HepG2 (cell line): Measurements from ENCODE around the gene STRC. TPM values are rescaled to one million over a fixed set of nuclear protein-coding genes. Genes with fewer than 3 reads are reported as not detected.
"Not testable (repeated sequence)": the region's sequence is repeated elsewhere in the genome, so short reads cannot be mapped to it uniquely, and the experiment has no call there.

Experiments
- ATAC-seq: fragments of 200-7000 bp; cut with Tn5 transposase; 3 replicates; pipeline ENCODE4 v1.9.1; 2020; ENCODE audit warnings: mild to moderate bottlenecking, moderate library complexity
- BruUV-seq: library from RNA; stranded (reverse); fragments of 400-500 nt; replicated peaks from 2 replicates; lab custom pipeline; 2021; lab: Mats Ljungman, UMichigan
- CTCF ChIA-PET: fragments of 300-600 bp; formaldehyde crosslinking; extraction: SDS; loops from one replicate; lab custom pipeline; 2021; ENCODE audit warnings: low total read pairs, inconsistent platforms, low intra/inter-chr PET ratio; lab: Yijun Ruan, JAX
- POLR2A ChIA-PET: fragments of 350-600 bp; sonication (Branson Sonifier 250); formaldehyde crosslinking; loops from one replicate; lab custom pipeline; 2020; ENCODE audit warnings: antibody characterized with exemption, inconsistent platforms; lab: Yijun Ruan, JAX
- DNase-seq: peaks from one replicate; pipeline ENCODE4 v3.0.0-alpha.2; 2015; ENCODE audit warnings: low spot score
- FAIRE-seq: peaks from 3 replicates; lab custom pipeline; 2011; peaks lifted over from hg19 to GRCh38; lab: Jason Lieb, UNC
- H2AFZ ChIP-seq: one replicate; pipeline ENCODE4 v1.6.1; 2011; ENCODE audit warnings: low read length, inconsistent platforms
- H3K27ac ChIP-seq: fragments of 300-600 bp; 3 replicates; pipeline ENCODE4 v1.8.0; 2011; ENCODE audit warnings: mixed run types, mild to moderate bottlenecking, mixed read lengths, low read length, inconsistent platforms; ENCODE audit not compliant: insufficient read depth; ENCODE audit errors: extremely low read length
- H3K27me3 ChIP-seq, 2 experiments: fragments of 200-600 bp in 1 of 2; 2 replicates in 1 of 2; 3 replicates in 1 of 2; pipeline versions ENCODE4 v1.6.0 to v1.8.0; 2011; ENCODE audit warnings: low read length in 2 of 2, mild to moderate bottlenecking in 2 of 2, moderate library complexity in 2 of 2, inconsistent platforms in 1 of 2; ENCODE audit not compliant: insufficient read depth in 2 of 2, control insufficient read depth in 1 of 2
- H3K36me3 ChIP-seq, 2 experiments: fragments of 200-600 bp in 1 of 2; replicated peaks in 1 of 2; 2 replicates in 1 of 2; 3 replicates in 1 of 2; pipeline versions ENCODE4 v1.5.1 to v1.8.0; 2011; ENCODE audit warnings: low read length in 2 of 2, inconsistent platforms in 1 of 2; ENCODE audit not compliant: insufficient read depth in 2 of 2, control insufficient read depth in 1 of 2
- H3K4me1 ChIP-seq: 2 replicates; pipeline ENCODE4 v1.5.1; 2012; ENCODE audit warnings: low read length, inconsistent platforms; ENCODE audit not compliant: insufficient read depth
- H3K4me2 ChIP-seq: 2 replicates; pipeline ENCODE4 v1.6.0; 2011; ENCODE audit warnings: low read depth, low read length, inconsistent platforms
- H3K4me3 ChIP-seq, 3 experiments: fragments of 200-600 bp in 1 of 3; sonication (generic), shearing (Covaris generic) in 1 of 3; replicated peaks in 1 of 3; 2 replicates each; pipeline ENCODE4 v1.5.1; 2011 to 2016; ENCODE audit warnings: low read length in 3 of 3, inconsistent platforms in 2 of 3, low read depth in 2 of 3, mild to moderate bottlenecking in 2 of 3, control low read depth in 1 of 3, mixed read lengths in 1 of 3; ENCODE audit not compliant: insufficient read depth in 1 of 3
- H3K79me2 ChIP-seq: one replicate; pipeline ENCODE4 v1.6.1; 2011; ENCODE audit warnings: low read length, inconsistent platforms; ENCODE audit not compliant: insufficient read depth
- H3K9ac ChIP-seq: 2 replicates; pipeline ENCODE4 v1.6.0; 2011; ENCODE audit warnings: mild to moderate bottlenecking, low read depth, low read length, inconsistent platforms; ENCODE audit not compliant: insufficient read depth
- H3K9me3 ChIP-seq: 2 replicates; pipeline ENCODE4 v1.5.1; 2012; ENCODE audit warnings: mild to moderate bottlenecking, low read length
- H4K20me1 ChIP-seq: 2 replicates; pipeline ENCODE4 v1.6.0; 2011; ENCODE audit warnings: inconsistent platforms, mild to moderate bottlenecking, low read length, moderate library complexity; ENCODE audit not compliant: insufficient read depth
- FOXK1 ChIP-seq: sonication (generic); formaldehyde crosslinking; IDR thresholded peaks from 2 replicates; pipeline ENCODE4 v1.4.0; 2020; ENCODE audit warnings: low read depth, missing genetic modification reagents, borderline replicate concordance
- GFI1 ChIP-seq: sonication (generic); formaldehyde crosslinking; IDR thresholded peaks from 2 replicates; pipeline ENCODE4 v1.5.0; 2020; ENCODE audit warnings: missing genetic modification reagents, mild to moderate bottlenecking, borderline replicate concordance
- HNRNPH1 ChIP-seq: fragments of 200-400 bp; formaldehyde crosslinking; optimal IDR thresholded peaks from 2 replicates; pipeline ENCODE3; 2017; ENCODE audit warnings: mild to moderate bottlenecking, low read depth, low read length
- KDM4B ChIP-seq: sonication (generic); formaldehyde crosslinking; IDR thresholded peaks from 2 replicates; pipeline ENCODE4 v1.4.0; 2020; ENCODE audit warnings: missing genetic modification reagents
- KMT2B ChIP-seq: IDR thresholded peaks from 2 replicates; pipeline ENCODE4 v1.6.1; 2016; ENCODE audit warnings: missing genetic modification reagents, missing compliant biosample characterization
- ZFP62 ChIP-seq: sonication (generic); formaldehyde crosslinking; IDR thresholded peaks from 2 replicates; pipeline ENCODE4 v1.4.0; 2020; ENCODE audit warnings: missing genetic modification reagents
- WGBS: methylation state at CpG from one replicate; pipeline ENCODE4 v1.1.6; 2017; ENCODE audit warnings: low lambda C conversion rate; 5-methylcytosine and 5-hydroxymethylcytosine counted together
- in situ Hi-C: cut with HindIII; loops from 2 replicates; pipeline ENCODE4 v1.10.0; 2017; ENCODE audit warnings: low pct_unique_long_range_greater_than_20kb; ENCODE audit not compliant: extremely low pct_ligation_motif_present
- intact Hi-C: fragments of 100-400 bp; cut with micrococcal nuclease; formaldehyde crosslinking; loops from one replicate; pipeline ENCODE4 v1.10.0; 2022; ENCODE audit not compliant: unreplicated experiment
- polyA plus RNA-seq, 8 experiments: library from polyadenylated mRNA; depleted of rRNA in 3 of 8; stranded (reverse) in 7 of 8; unstranded in 1 of 8; fragments of >200 nt; fragmentation: Illumina TruSeq in 4 of 8; extraction: Trizol in 4 of 8; gene quantifications; 2 replicates each; pipeline versions ENCODE4 v1.2.1 to v1.2.3, GENCODE V29; 2011 to 2016; ENCODE audit warnings: low read depth in 4 of 8, missing spikeins in 1 of 8, mixed read lengths in 1 of 8; ENCODE audit not compliant: insufficient read depth in 1 of 8
- total RNA-seq, 5 experiments: library from RNA; depleted of rRNA; stranded (reverse); fragments of >200 nt; fragmentation: Illumina TruSeq; extraction: Trizol; gene quantifications; 2 replicates each; pipeline ENCODE4 v1.2.3, GENCODE V29; 2016; ENCODE audit warnings: low read depth in 1 of 5
- TF ChIP-seq, protein P1 (sequence below): sonication (generic); formaldehyde crosslinking; IDR thresholded peaks from 2 replicates; pipeline ENCODE4 v1.4.0; 2020; ENCODE audit warnings: mild to moderate bottlenecking, missing genetic modification reagents
- TF ChIP-seq, protein P2 (sequence below): sonication (generic); formaldehyde crosslinking; IDR thresholded peaks from 2 replicates; pipeline ENCODE4 v1.4.0; 2020; ENCODE audit warnings: missing genetic modification reagents; ENCODE audit errors: not compliant biosample characterization

STRC gene
- total and polyA plus RNA-seq, 2 of the 13 experiments (the other 11 are each of a cell fraction or from before 2014, with no cell fraction given): 0.07 to 0.21 TPM

DNA sequence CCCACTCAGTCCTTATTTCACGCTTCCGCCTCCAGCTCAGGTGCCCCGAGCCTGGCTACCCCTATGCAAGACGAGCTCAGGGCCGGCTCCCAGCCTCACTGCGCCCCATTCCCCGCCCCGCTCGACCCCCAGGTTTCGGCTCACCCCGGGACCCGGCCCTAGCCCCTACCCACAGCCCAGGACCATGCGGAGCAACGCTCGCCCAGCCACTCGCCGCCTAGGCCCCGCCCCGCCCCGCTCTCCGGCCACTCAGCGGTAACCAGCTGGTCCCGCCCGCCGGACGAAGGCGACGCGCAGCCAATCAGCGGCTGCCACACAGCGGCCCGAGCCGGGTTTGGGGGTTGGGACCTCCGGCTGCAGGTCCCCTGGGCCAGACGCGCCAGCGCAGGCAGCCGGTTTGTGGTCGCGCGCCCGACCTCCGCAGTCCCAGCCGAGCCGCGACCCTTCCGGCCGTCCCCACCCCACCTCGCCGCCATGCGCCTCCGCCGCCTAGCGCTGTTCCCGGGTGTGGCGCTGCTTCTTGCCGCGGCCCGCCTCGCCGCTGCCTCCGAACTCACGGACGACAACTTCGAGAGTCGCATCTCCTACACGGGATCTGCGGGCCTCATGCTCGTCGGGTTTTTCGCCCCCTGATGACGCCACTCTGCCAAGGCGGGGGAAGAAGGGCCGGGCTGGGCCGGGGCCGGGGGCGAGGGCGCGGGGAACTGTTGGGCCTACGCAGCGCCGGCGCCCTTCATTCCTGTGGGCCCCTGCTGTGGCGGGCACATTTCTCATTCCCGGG is 30.2 kb upstream of the STRC start, which contains the start of gene CATSPER2:
TSS of gene CATSPER2 (minus strand) at position 196 of the 781 bp plus-strand sequence. CDS start 783 bp downstream, outside the sequence.
- BruUV-seq: no TSS peak
- Histone ChIP-seq H3K9me3 (no peaks in the 10 kb centered on the region), H3K4me1 (no peaks in the 10 kb centered on the region), H3K79me2 (no peaks in the 10 kb centered on the region), H2AFZ (no peak within 1 kb of the TSS), H3K9ac (no peak within 1 kb of the TSS), H3K27ac (no peak within 1 kb of the TSS), H4K20me1 (no peaks in the 10 kb centered on the region), H3K27me3 (no peaks in the 10 kb centered on the region), H3K36me3 (no peaks in the 10 kb centered on the region), H3K4me2 (no peak within 1 kb of the TSS), H3K4me3 (no peak within 1 kb of the TSS)
- intact Hi-C loops: no loop called here
- ATAC-seq (no peak), DNase-seq (no peak), FAIRE-seq (no peak)
- POLR2A ChIA-PET: no interaction called here
- CTCF ChIA-PET: no interaction called here
- no peak for TF ChIP-seq HNRNPH1
- no peak for TF ChIP-seq KMT2B
- TF ChIP-seq GFI1 (CRISPR knock-in tag): no peak
- TF ChIP-seq, protein P1, sequence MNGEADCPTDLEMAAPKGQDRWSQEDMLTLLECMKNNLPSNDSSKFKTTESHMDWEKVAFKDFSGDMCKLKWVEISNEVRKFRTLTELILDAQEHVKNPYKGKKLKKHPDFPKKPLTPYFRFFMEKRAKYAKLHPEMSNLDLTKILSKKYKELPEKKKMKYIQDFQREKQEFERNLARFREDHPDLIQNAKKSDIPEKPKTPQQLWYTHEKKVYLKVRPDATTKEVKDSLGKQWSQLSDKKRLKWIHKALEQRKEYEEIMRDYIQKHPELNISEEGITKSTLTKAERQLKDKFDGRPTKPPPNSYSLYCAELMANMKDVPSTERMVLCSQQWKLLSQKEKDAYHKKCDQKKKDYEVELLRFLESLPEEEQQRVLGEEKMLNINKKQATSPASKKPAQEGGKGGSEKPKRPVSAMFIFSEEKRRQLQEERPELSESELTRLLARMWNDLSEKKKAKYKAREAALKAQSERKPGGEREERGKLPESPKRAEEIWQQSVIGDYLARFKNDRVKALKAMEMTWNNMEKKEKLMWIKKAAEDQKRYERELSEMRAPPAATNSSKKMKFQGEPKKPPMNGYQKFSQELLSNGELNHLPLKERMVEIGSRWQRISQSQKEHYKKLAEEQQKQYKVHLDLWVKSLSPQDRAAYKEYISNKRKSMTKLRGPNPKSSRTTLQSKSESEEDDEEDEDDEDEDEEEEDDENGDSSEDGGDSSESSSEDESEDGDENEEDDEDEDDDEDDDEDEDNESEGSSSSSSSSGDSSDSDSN (CRISPR knock-in tag): no peak
- no peak for TF ChIP-seq ZFP62 (CRISPR knock-in tag)
- TF ChIP-seq FOXK1: no peak
- TF ChIP-seq KDM4B: no peak
- TF ChIP-seq, protein P2, sequence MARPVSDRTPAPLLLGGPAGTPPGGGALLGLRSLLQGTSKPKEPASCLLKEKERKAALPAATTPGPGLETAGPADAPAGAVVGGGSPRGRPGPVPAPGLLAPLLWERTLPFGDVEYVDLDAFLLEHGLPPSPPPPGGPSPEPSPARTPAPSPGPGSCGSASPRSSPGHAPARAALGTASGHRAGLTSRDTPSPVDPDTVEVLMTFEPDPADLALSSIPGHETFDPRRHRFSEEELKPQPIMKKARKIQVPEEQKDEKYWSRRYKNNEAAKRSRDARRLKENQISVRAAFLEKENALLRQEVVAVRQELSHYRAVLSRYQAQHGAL (CRISPR knock-in tag): no peak
- 100% methylated on average over 26 of the region's 85 CpGs for WGBS
- in situ Hi-C loops: no loop called here

DNA sequence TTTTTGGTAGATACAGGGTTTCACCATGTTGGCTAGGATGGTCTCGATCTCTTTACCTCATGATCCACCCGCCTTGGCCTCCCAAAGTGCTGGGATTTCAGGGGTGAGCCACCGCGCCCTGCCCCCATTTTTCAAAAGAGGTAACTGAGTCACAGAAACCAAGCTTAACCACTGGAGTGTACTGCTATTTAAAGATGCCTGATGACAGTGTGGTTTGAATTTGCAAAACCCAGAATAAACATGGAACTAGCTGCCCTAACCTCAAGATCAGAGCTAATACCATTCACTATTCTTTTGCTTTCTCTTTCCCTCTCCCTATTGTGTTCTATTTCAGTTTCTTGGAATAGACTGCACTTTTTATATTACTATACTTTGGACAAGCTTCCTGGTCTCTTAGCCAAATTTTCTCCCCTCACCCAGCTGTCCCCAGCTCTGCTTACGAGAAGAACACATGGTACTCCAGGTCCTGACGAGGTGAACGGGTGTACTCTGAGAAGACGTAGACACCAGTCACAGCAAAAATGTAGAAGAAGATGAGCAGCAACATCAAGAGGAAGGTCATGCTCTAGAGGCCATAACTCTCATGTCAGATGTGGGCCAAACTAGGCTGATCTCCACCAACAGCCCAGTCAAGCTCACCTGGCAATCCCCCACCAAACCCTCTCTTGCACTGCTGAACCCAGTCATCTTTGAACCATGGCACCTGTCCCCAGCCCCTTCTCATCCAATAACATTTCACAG is 20.0 kb upstream of the STRC start:
- BruUV-seq, H3K4me3 ChIP-seq, DNase-seq, ATAC-seq, H2AFZ ChIP-seq, in situ Hi-C loops, CTCF ChIA-PET, FAIRE-seq, H3K79me2 ChIP-seq, H3K27me3 ChIP-seq, intact Hi-C loops, H4K20me1 ChIP-seq, H3K4me1 ChIP-seq, H3K4me2 ChIP-seq, H3K9me3 ChIP-seq, H3K36me3 ChIP-seq, H3K9ac ChIP-seq, H3K27ac ChIP-seq: not testable (repeated sequence)
- 80% methylated on average over 8 of the region's 8 CpGs for WGBS
- POLR2A ChIA-PET: interaction anchor here (0.7 kb wide), 1 partner anchor 1535 kb away, joined by 3 read pairs; no protein-coding TSS in a partner anchor
